ENCODE measurements around the gene INO80E. TPM values are rescaled to one million over a fixed set of nuclear protein-coding genes. Genes with fewer than 3 reads are reported as not detected.

Gene INO80E
- polyA plus RNA-seq, 1 of the 3 experiments (the other 2 are of a cell fraction), result 46.6 TPM

- Histone ChIP-seq H4K20me1 (ENCODE audit: insufficient read depth) (no peaks in the 10 kb centered on the region), H3F3A (replicated peaks; ENCODE audit: insufficient read depth) (peaks cover 4% of the 10 kb centered on the region), H3K4me1 (ENCODE audit: control insufficient read depth in 1 of 2, insufficient read depth in 2 of 2, low read depth in 1 of 2, low read length in 1 of 2) (peaks cover 0 to 15% of the 10 kb centered on the region in 2 experiments; a peak in 1 of 4 replicates), H3K9me3 (no peaks in the 10 kb centered on the region), H3K36me3 (replicated peaks in 1 of 2; ENCODE audit: control insufficient read depth in 1 of 2, insufficient read depth in 2 of 2, low read length in 1 of 2) (peaks cover 0 to 5% of the 10 kb centered on the region in 2 experiments), H3K27ac (ENCODE audit: low read depth in 2 of 2, low read length in 1 of 2) (peak overlapping the region; percentile 69 to 88; a peak in 3 of 4 replicates), H2AFZ (ENCODE audit: low read depth) (peak overlapping the region; percentile 96), H3K9ac (peak overlapping the region; percentile 77), H3K79me2 (ENCODE audit: insufficient read depth) (peaks cover 2% of the 10 kb centered on the region), H3K27me3 (ENCODE audit: insufficient read depth) (no peaks in the 10 kb centered on the region), H3K9me2 (no peaks in the 10 kb centered on the region), H3K4me2 (peak overlapping the region; percentile 97), H3K4me3 (ENCODE audit: low read depth in 2 of 2, low read length in 1 of 2) (peak overlapping the region; percentile 66 to 78)
- ChIA-PET POLR2A (interaction anchor here (0.8 to 1.9 kb wide), 5 partner anchors 12 to 105 kb away, joined by 3 to 10 read pairs (median 4); partner anchors contain the start of genes ALDOA, KCTD13 and TAOK2), CTCF (interaction anchor here (0.8 to 1.7 kb wide), 6 partner anchors 35 to 113 kb away, joined by 3 to 5 read pairs (median 4); partner anchors contain the start of genes ASPHD1, KCTD13 and SEZ6L2)
- WGBS (ENCODE audit: low lambda C conversion rate), result 76% methylated on average over 10 of the region's 10 CpGs
- DNase-seq, result no peak
- TF ChIP-seq CHD2 (IDR thresholded peaks at IDR 0.05; ENCODE audit: low read length, partially characterized antibody), result no peak
- TF ChIP-seq, protein P1, sequence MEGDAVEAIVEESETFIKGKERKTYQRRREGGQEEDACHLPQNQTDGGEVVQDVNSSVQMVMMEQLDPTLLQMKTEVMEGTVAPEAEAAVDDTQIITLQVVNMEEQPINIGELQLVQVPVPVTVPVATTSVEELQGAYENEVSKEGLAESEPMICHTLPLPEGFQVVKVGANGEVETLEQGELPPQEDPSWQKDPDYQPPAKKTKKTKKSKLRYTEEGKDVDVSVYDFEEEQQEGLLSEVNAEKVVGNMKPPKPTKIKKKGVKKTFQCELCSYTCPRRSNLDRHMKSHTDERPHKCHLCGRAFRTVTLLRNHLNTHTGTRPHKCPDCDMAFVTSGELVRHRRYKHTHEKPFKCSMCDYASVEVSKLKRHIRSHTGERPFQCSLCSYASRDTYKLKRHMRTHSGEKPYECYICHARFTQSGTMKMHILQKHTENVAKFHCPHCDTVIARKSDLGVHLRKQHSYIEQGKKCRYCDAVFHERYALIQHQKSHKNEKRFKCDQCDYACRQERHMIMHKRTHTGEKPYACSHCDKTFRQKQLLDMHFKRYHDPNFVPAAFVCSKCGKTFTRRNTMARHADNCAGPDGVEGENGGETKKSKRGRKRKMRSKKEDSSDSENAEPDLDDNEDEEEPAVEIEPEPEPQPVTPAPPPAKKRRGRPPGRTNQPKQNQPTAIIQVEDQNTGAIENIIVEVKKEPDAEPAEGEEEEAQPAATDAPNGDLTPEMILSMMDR (IDR thresholded peaks at IDR 0.05), result no peak
- no peak for TF ChIP-seq EZH2phosphoT487 (IDR thresholded peaks at IDR 0.05; ENCODE audit: borderline replicate concordance, low read depth)
- TF ChIP-seq RFX5 (IDR thresholded peaks at IDR 0.05; ENCODE audit: low read length), result no peak
- TF ChIP-seq RXRA (IDR thresholded peaks at IDR 0.05; ENCODE audit: borderline replicate concordance, low read depth), result no peak
- no peak for TF ChIP-seq TEAD4 (IDR thresholded peaks at IDR 0.05; ENCODE audit: borderline replicate concordance, insufficient read depth)
- TF ChIP-seq JUND (IDR thresholded peaks at IDR 0.05), result no peak
- no peak for TF ChIP-seq USF1 (IDR thresholded peaks at IDR 0.05; ENCODE audit: borderline replicate concordance, low read depth)
- TF ChIP-seq TAF1 (IDR thresholded peaks at IDR 0.05; ENCODE audit: borderline replicate concordance, low read depth, low read length), result no peak
- no peak for TF ChIP-seq GATA2 (CRISPR knock-in tag; IDR thresholded peaks at IDR 0.05)
- no peak for TF ChIP-seq MXI1 (IDR thresholded peaks at IDR 0.05; ENCODE audit: low read depth, low read length)
- no peak for TF ChIP-seq FOXM1 (IDR thresholded peaks at IDR 0.05; ENCODE audit: low read depth)
- no peak for TF ChIP-seq SIN3A (IDR thresholded peaks at IDR 0.05; ENCODE audit: borderline replicate concordance, low read depth, low read length)
- no peak for TF ChIP-seq USF2 (IDR thresholded peaks at IDR 0.05; ENCODE audit: borderline replicate concordance, low read depth, low read length)
- no peak for TF ChIP-seq NFIC (IDR thresholded peaks at IDR 0.05; ENCODE audit: borderline replicate concordance)
- no peak for TF ChIP-seq NRF1 (IDR thresholded peaks at IDR 0.05; ENCODE audit: low read depth, low read length)
Measured at GRCh38 chr16:29961127-29961478, 34.9 kb upstream of the INO80E start.

Data from SK-N-SH (cell line).